ENCODE measurements around the gene TEPSIN.

GRCh38 chr17:81228420-81228819 lies 10.4 kb downstream of the TEPSIN start:
- TF ChIP-seq CEBPB (IDR thresholded peaks at IDR 0.05) = no peak
- TF ChIP-seq NFIC (IDR thresholded peaks at IDR 0.05) = no peak
- no peak for TF ChIP-seq RAD21 (IDR thresholded peaks at IDR 0.05; ENCODE audit: low read depth)
- TF ChIP-seq MAX (IDR thresholded peaks at IDR 0.05) = no peak
- no peak for TF ChIP-seq FOXM1 (IDR thresholded peaks at IDR 0.05; ENCODE audit: borderline replicate concordance, low read depth)
- TF ChIP-seq YY1 (IDR thresholded peaks at IDR 0.05; ENCODE audit: low read depth) = no peak
- TF ChIP-seq TAF1 (IDR thresholded peaks at IDR 0.05; ENCODE audit: low read depth) = no peak

Measured in Ishikawa (cell line).